IMR-90 (cell line): Measurements from ENCODE around the gene LIPM. TPM values are rescaled to one million over a fixed set of nuclear protein-coding genes. Genes with fewer than 3 reads are reported as not detected.

Experiments used
- ATAC-seq: fragments of 200-7000 bp; cut with Tn5 transposase; 2 replicates; pipeline ENCODE4 v1.9.1; 2020; ENCODE audit warnings: low read depth, mild to moderate bottlenecking, moderate library complexity
- BruUV-seq: library from RNA; stranded (reverse); fragments of 400-500 nt; replicated peaks from 2 replicates; lab custom pipeline; 2021; lab: Mats Ljungman, UMichigan
- CTCF ChIA-PET: fragments of 300-600 bp; formaldehyde crosslinking; extraction: SDS; loops from one replicate; lab custom pipeline; 2021; ENCODE audit warnings: antibody characterized with exemption; lab: Yijun Ruan, JAX
- POLR2A ChIA-PET: fragments of 300-600 bp; sonication (Branson Sonifier 250); formaldehyde crosslinking; loops from one replicate; lab custom pipeline; 2022; ENCODE audit warnings: antibody characterized with exemption; ENCODE audit not compliant: unreplicated experiment; lab: Charles Lee
- DNase-seq: peaks from one replicate; pipeline ENCODE4 v3.0.0; 2013
- H2AFZ ChIP-seq: replicated peaks from 2 replicates; pipeline ENCODE3; 2013; ENCODE audit warnings: low read length, mild to moderate bottlenecking; ENCODE audit not compliant: poor library complexity
- H2AK5ac ChIP-seq: 2 replicates; pipeline ENCODE4 v1.6.1; 2013; ENCODE audit warnings: low read depth, low read length, inconsistent platforms
- H2AK9ac ChIP-seq: replicated peaks from 2 replicates; pipeline ENCODE3; 2013; ENCODE audit warnings: mild to moderate bottlenecking, low read depth, low read length, moderate library complexity; ENCODE audit not compliant: poor library complexity
- H2BK120ac ChIP-seq: 2 replicates; pipeline ENCODE4 v1.6.1; 2013; ENCODE audit warnings: low read depth, low read length, inconsistent platforms
- H2BK15ac ChIP-seq: 3 replicates; pipeline ENCODE4 v1.6.1; 2013; ENCODE audit warnings: low read depth, low read length, inconsistent platforms
- H2BK20ac ChIP-seq: 2 replicates; pipeline ENCODE4 v1.6.1; 2013; ENCODE audit warnings: low read depth, mild to moderate bottlenecking, inconsistent platforms, low read length, moderate library complexity
- H2BK5ac ChIP-seq: 2 replicates; pipeline ENCODE4 v1.6.1; 2013; ENCODE audit warnings: mild to moderate bottlenecking, low read depth, low read length, inconsistent platforms; ENCODE audit not compliant: poor library complexity, severe bottlenecking
- H3K14ac ChIP-seq: replicated peaks from 2 replicates; pipeline ENCODE4 v1.6.1; 2013; ENCODE audit warnings: low read depth, low read length, inconsistent platforms
- H3K18ac ChIP-seq: 2 replicates; pipeline ENCODE4 v1.6.1; 2013; ENCODE audit warnings: low read depth, low read length, control low read depth
- H3K23ac ChIP-seq: 2 replicates; pipeline ENCODE4 v1.6.1; 2013; ENCODE audit warnings: low read depth, low read length, inconsistent platforms
- H3K27ac ChIP-seq: 2 replicates; pipeline ENCODE4 v1.5.1; 2013; ENCODE audit warnings: mild to moderate bottlenecking, control low read depth, low read length; ENCODE audit not compliant: insufficient read depth
- H3K27me3 ChIP-seq: 2 replicates; pipeline ENCODE4 v1.6.1; 2013; ENCODE audit warnings: low read length; ENCODE audit not compliant: control insufficient read depth, insufficient read depth
- H3K36me3 ChIP-seq: 2 replicates; pipeline ENCODE4 v1.6.1; 2013; ENCODE audit warnings: low read length, mixed read lengths; ENCODE audit not compliant: control insufficient read depth, insufficient read depth
- H3K4ac ChIP-seq: 2 replicates; pipeline ENCODE4 v1.6.1; 2013; ENCODE audit warnings: low read depth, low read length, inconsistent platforms
- H3K4me1 ChIP-seq: 2 replicates; pipeline ENCODE4 v1.6.1; 2013; ENCODE audit warnings: low read length, mixed read lengths; ENCODE audit not compliant: control insufficient read depth, insufficient read depth
- H3K4me2 ChIP-seq: 2 replicates; pipeline ENCODE4 v1.6.1; 2013; ENCODE audit warnings: low read depth, mild to moderate bottlenecking, control low read depth, low read length, moderate library complexity
- H3K4me3 ChIP-seq: 2 replicates; pipeline ENCODE4 v1.5.1; 2013; ENCODE audit warnings: low read depth, mild to moderate bottlenecking, control low read depth, low read length, moderate library complexity; ENCODE audit not compliant: insufficient read depth
- H3K56ac ChIP-seq: 2 replicates; pipeline ENCODE4 v1.6.1; 2013; ENCODE audit warnings: low read length, inconsistent platforms; ENCODE audit not compliant: insufficient read depth; ENCODE audit errors: extremely low read depth
- H3K79me1 ChIP-seq, 2 experiments: 2 replicates each; pipeline ENCODE4 v1.6.1; 2013; ENCODE audit warnings: low read length in 2 of 2, inconsistent platforms in 1 of 2, low read depth in 1 of 2
- H3K9ac ChIP-seq: 2 replicates; pipeline ENCODE4 v1.6.1; 2013; ENCODE audit warnings: low read depth, low read length, control low read depth
- H3K9me1 ChIP-seq: 2 replicates; pipeline ENCODE4 v1.6.1; 2013; ENCODE audit warnings: low read length, inconsistent platforms; ENCODE audit not compliant: insufficient read depth
- H3K9me3 ChIP-seq: 2 replicates; pipeline ENCODE4 v1.6.1; 2013; ENCODE audit warnings: low read length; ENCODE audit not compliant: control insufficient read depth, insufficient read depth
- H4K20me1 ChIP-seq: 2 replicates; pipeline ENCODE4 v1.6.1; 2013; ENCODE audit warnings: low read length, inconsistent platforms; ENCODE audit not compliant: insufficient read depth
- H4K5ac ChIP-seq: 2 replicates; pipeline ENCODE4 v1.6.1; 2013; ENCODE audit warnings: mild to moderate bottlenecking, low read depth, low read length, control low read depth
- H4K8ac ChIP-seq, 2 experiments: 2 replicates each; pipeline ENCODE4 v1.6.1; 2013; ENCODE audit warnings: low read depth in 2 of 2, low read length in 2 of 2, control low read depth in 1 of 2, inconsistent platforms in 1 of 2
- H4K91ac ChIP-seq: 2 replicates; pipeline ENCODE4 v1.6.1; 2013; ENCODE audit warnings: low read depth, low read length, inconsistent platforms; ENCODE audit not compliant: insufficient read depth
- BHLHE40 ChIP-seq: fragments of 150-350 bp; IDR thresholded peaks from 2 replicates; pipeline ENCODE4 v1.6.1; 2016; ENCODE audit warnings: mild to moderate bottlenecking, low read depth, low read length
- CEBPB ChIP-seq: IDR thresholded peaks from 2 replicates; pipeline ENCODE4 v1.6.1; 2012; ENCODE audit warnings: low read depth, low read length, improper control_type of control experiment
- CHD1 ChIP-seq: IDR thresholded peaks from 2 replicates; pipeline ENCODE4 v1.6.1; 2012; ENCODE audit warnings: low read depth, low read length, improper control_type of control experiment
- CTCF ChIP-seq: conservative IDR thresholded peaks from 2 replicates; pipeline ENCODE4 v1.5.1; 2012; ENCODE audit warnings: mild to moderate bottlenecking, low read depth, low read length, improper control_type of control experiment
- ELK1 ChIP-seq: fragments of 150-350 bp; IDR thresholded peaks from 2 replicates; pipeline ENCODE4 v1.6.1; 2016; ENCODE audit warnings: low read depth, mild to moderate bottlenecking, low read length, moderate library complexity, borderline replicate concordance
- FOS ChIP-seq: fragments of 150-350 bp; IDR thresholded peaks from 2 replicates; pipeline ENCODE4 v1.6.1; 2016; ENCODE audit warnings: low read depth, low read length
- MAZ ChIP-seq: IDR thresholded peaks from 2 replicates; pipeline ENCODE4 v1.6.1; 2012; ENCODE audit warnings: low read depth, mild to moderate bottlenecking, low read length, improper control_type of control experiment, moderate library complexity, borderline replicate concordance
- MXI1 ChIP-seq: IDR thresholded peaks from 2 replicates; pipeline ENCODE4 v1.6.1; 2012; ENCODE audit warnings: low read depth, mild to moderate bottlenecking, low read length, moderate library complexity, borderline replicate concordance
- NFE2L2 ChIP-seq: fragments of 150-350 bp; IDR thresholded peaks from 2 replicates; pipeline ENCODE4 v1.6.1; 2016; ENCODE audit warnings: low read depth, mild to moderate bottlenecking, low read length
- POLR2A ChIP-seq: IDR thresholded peaks from 2 replicates; pipeline ENCODE4 v1.6.1; 2012; ENCODE audit warnings: mild to moderate bottlenecking, low read depth, low read length
- RCOR1 ChIP-seq: IDR thresholded peaks from 2 replicates; pipeline ENCODE4 v1.6.1; 2012; ENCODE audit warnings: mild to moderate bottlenecking, low read length, improper control_type of control experiment; ENCODE audit not compliant: insufficient replicate concordance
- SMC3 ChIP-seq: fragments of 150-350 bp; IDR thresholded peaks from 2 replicates; pipeline ENCODE4 v1.6.1; 2016; ENCODE audit warnings: low read depth, mild to moderate bottlenecking, antibody characterized with exemption, low read length, moderate library complexity
- USF2 ChIP-seq: fragments of 150-350 bp; IDR thresholded peaks from 2 replicates; pipeline ENCODE4 v1.6.1; 2017; ENCODE audit warnings: mild to moderate bottlenecking, antibody characterized with exemption, low read length, low read depth
- WGBS, 2 experiments: methylation state at CpG; one replicate each; pipeline versions ENCODE4 v1.1.5 to v1.1.7; 2013; ENCODE audit warnings: missing lambda C conversion rate in 2 of 2; ENCODE audit not compliant: insufficient read length in 1 of 2; ENCODE audit errors: extremely low coverage in 2 of 2; 5-methylcytosine and 5-hydroxymethylcytosine counted together
- dilution Hi-C: fragments of 300-500 bp; cut with HindIII; formaldehyde crosslinking; loops from one replicate; pipeline ENCODE4 v1.14.3; 2018; ENCODE audit warnings: low sequenced_read_pairs; ENCODE audit not compliant: unreplicated experiment
- in situ Hi-C: fragments of 300-500 bp; cut with MboI; formaldehyde crosslinking; loops from 3 replicates; pipeline ENCODE4 v1.14.3; 2019; ENCODE audit warnings: low sequenced_read_pairs, inconsistent platforms, mixed read lengths
- intact Hi-C: fragments of 100-400 bp; cut with micrococcal nuclease; formaldehyde crosslinking; loops from 2 replicates; pipeline ENCODE4 v1.10.0; 2022
- polyA plus RNA-seq, 3 experiments: library from polyadenylated mRNA; depleted of rRNA; stranded (reverse); fragments of >200 nt; gene quantifications; 2 replicates each; pipeline ENCODE4 v1.2.3, GENCODE V29; 2012; ENCODE audit warnings: low replicate concordance in 1 of 3
- total RNA-seq: library from RNA; depleted of rRNA; stranded (reverse); fragments of >200 nt; gene quantifications from 2 replicates; pipeline ENCODE4 v1.2.3, GENCODE V29; 2012

The LIPM gene
- total and polyA plus RNA-seq, 2 of the 4 experiments (the other 2 are of a cell fraction), result not detected

GRCh38 chr10:88828310-88828709 is 25.8 kb downstream of the LIPM start:
- TF ChIP-seq MAZ (no peak), ELK1 (no peak), BHLHE40 (no peak), SMC3 (no peak), MXI1 (no peak), CHD1 (no peak), NFE2L2 (no peak), RCOR1 (no peak), CEBPB (no peak), CTCF (no peak), POLR2A (no peak), USF2 (no peak), FOS (no peak)
- intact Hi-C loops (no loop called here), dilution Hi-C loops (no loop called here), in situ Hi-C loops (no loop called here)
- Histone ChIP-seq H4K20me1 (no peaks in the 10 kb centered on the region), H3K4me1 (no peaks in the 10 kb centered on the region), H2AFZ (no peak overlapping the region), H3K27ac (no peak overlapping the region), H3K14ac (no peak overlapping the region), H3K9ac (no peak overlapping the region), H3K18ac (no peak overlapping the region), H3K23ac (no peak overlapping the region), H3K9me3 (no peaks in the 10 kb centered on the region), H3K9me1 (no peaks in the 10 kb centered on the region), H2BK120ac (no peak overlapping the region), H3K79me1 (no peaks in the 10 kb centered on the region), H2AK9ac (no peak overlapping the region), H2BK20ac (no peak overlapping the region), H3K56ac (no peak overlapping the region), H2BK5ac (no peak overlapping the region), H2AK5ac (no peak overlapping the region), H3K27me3 (no peaks in the 10 kb centered on the region; the same call in 1 of the 2 replicates), H4K91ac (no peak overlapping the region), H4K8ac (no peak overlapping the region), H3K4ac (no peak overlapping the region), H3K4me2 (no peak overlapping the region), H4K5ac (no peak overlapping the region), H3K36me3 (no peaks in the 10 kb centered on the region), H3K4me3 (no peak overlapping the region), H2BK15ac (no peak overlapping the region)
- no TSS peak for BruUV-seq
- CTCF ChIA-PET, result interaction anchor here (0.6 kb wide), 1 partner anchor 29 kb away, joined by 6 read pairs; no protein-coding TSS in a partner anchor
- POLR2A ChIA-PET, result no interaction called here
- WGBS, 2 experiments, result no CpG with 5 or more reads among the region's 1 CpG
- ATAC-seq (no peak), DNase-seq (peak; percentile 38)
